Activated gamma-delta T cell treated with anti-CD3 and anti-CD28 coated beads, Interleukin-2, amount 50 U/mL, for 16 hours (primary cell): ENCODE results near the gene MRPL37.

ENCODE experiments used
- DNase-seq: peaks from one replicate; pipeline ENCODE4 v3.0.0-alpha.2; 2020; ENCODE audit warnings: low read depth

The MRPL37 gene

DNA sequence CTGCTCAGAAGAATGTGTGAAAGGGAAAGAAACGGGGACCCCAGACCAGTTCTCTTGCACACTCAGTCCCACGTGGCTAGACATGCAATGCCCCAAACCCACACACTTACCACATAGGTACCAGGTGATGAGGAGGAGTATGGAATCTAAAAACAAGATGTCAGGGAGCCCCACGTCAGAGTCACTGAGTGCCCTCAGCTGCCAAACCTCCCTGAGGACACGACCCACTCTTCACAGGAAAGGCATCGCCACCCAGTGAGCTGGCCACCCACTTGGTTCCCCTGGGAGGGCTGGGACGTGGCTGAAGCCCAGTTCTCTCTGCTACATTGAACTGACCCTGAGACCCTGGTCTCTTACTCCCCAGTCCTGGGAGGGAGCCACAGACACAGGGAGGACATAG lies 41.4 kb downstream of the MRPL37 start:
- no peak for DNase-seq

DNA sequence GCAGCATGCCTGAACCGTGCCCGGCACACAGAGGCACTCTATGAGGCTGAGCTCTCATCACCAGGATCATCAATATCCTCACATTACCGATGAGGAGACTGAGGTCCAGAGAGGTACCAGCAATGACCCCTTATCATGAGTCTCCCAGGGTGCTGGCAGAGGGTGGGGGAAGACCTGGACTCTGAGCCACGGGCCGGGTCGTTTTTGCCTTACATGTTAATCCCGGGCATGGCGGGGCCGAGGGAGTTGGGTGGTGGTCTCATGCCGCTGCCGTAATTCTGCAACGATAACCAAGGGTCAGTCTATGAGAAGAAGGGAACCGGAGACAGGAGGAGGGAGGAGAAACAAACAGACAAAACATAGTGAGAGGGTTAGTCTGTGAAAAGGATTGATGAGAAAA lies 43.1 kb downstream of the MRPL37 start:
- DNase-seq, result no peak

GRCh38 chr1:54244655-54245054 lies 44.7 kb downstream of the MRPL37 start:
- DNase-seq, result no peak

GRCh38 chr1:54245501-54245900 lies 45.5 kb downstream of the MRPL37 start:
- DNase-seq, result no peak

DNA sequence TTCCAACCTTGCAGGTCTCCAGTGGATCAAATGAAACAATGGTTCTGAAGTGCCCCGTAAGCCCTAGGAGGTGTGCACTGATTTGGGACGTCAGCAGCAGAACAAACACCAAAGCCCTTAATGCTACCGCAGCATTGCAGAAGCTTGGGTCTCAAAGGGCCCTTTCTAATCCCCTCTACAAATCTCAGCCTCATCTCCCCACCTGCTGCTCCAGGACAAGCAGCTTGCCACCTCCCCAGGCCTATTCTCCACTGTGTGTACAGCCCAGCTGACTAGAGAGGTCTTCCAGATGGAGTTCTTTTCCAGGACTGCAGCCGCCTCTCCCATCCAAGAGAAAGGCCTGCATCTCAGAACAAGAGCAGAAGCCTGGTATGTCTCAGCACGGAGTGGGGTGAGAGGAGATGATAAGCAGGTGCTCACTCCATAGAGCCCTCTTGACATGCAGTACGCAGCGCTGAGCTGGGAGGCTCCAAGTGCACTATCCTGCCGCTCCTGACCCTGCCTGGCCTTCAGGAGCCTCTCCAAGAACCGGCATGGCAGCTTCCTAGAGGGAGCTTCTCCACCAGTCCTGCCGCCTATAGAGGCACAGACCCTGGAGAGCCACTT lies 46.3 kb downstream of the MRPL37 start:
- no peak for DNase-seq

DNA sequence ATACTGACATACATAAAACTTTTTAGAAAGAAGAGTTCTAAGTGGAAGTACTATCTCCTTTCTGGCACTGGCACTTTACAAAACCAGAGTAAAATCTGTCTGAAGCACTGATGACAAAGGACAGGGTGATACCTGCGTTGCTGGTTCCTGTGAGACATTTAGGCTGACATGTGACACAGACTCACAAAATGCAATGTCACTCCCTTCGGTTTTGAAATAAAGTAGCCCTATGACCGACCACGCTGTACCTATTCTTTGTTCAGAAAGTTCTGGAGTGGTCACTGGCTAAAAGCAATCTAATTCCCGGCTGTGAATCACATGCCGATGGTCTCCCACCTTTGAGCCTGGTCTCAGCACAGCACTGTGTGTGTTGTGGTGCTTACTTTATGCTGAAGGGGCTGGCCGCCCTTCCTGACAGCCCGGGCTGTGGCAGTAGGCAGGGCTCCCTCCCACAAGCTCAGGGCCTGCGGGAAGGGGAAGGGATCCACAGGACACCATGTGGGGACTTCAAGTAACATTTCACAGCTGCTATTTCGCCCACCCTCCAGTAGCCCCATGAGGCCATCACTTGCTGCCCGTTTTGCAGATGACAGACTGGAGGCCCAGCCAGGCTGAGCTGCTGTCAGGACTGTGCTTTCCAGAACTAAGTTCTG lies 48.0 kb downstream of the MRPL37 start:
- no peak for DNase-seq

DNA sequence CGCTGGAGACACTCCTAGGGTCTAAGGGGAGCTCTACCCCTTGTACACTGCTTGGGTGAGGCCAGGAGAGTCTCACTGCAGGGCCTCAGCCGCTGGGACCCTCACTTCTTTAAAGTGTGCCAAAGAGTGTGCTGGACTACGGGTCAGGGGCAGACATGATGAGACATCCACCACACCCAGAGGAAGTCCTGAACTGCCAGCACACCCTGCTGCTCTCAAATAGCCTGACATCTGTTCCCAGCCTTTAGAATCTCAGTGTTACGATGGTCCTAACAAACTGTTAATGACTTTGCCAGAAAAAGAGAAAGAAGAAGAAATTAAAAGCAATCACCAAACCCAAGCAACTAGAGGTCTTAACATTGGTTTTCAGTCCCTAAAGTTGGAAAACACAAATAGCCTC lies 49.0 kb downstream of the MRPL37 start:
- no peak for DNase-seq

- no peak for DNase-seq
Measured at GRCh38 chr1:54249819-54250435, 50.0 kb downstream of the MRPL37 start.

DNA sequence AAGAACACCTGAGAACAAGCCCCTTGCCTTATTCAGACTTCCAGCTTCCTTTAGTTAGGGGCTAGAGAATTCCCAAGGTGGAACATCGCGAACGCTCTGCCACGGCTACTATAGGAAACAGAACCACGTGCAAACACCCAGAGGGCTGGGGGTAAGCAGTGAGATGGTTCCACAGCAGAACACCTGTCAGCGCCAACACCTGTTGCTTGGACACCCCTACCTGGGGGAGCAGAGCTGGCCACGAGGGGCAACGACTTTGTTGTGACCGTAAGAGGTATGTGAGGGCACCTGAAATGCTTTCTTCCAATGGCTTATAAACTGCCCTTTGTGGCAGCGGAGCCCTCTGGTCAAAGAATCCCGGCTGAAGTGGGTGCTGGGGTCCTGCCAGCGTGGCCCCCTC lies 50.7 kb downstream of the MRPL37 start:
- DNase-seq, result no peak

DNA sequence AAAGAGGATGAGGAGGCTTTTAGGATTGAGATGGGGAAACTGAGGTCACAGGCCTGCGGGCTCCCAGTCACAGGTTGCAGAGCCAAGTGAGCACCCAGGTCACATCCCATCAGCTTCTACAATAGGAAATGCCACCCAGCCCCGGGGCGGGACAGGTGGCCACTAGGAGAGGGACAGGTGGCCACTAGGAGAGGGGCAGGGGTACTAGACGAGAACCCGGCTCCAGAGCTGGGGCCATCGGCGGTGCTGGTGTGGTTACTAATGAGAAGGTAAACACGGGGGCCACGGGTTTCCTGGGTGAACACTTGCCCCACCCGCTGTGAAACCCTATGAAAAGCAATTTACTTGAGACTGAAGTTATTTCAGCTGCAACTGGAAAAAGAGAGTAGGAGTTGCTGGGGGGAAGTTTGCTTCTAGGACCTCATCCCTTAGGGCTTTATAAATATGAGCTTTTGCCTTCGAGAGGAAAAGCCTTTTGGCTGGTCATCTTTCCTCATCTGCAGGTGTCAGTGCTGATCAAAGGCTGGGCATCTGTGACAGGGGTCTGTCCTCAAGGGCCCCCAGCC lies 52.5 kb downstream of the MRPL37 start:
- DNase-seq, result no peak

- no peak for DNase-seq
Measured at GRCh38 chr1:54253480-54253879, 53.5 kb downstream of the MRPL37 start.

DNA sequence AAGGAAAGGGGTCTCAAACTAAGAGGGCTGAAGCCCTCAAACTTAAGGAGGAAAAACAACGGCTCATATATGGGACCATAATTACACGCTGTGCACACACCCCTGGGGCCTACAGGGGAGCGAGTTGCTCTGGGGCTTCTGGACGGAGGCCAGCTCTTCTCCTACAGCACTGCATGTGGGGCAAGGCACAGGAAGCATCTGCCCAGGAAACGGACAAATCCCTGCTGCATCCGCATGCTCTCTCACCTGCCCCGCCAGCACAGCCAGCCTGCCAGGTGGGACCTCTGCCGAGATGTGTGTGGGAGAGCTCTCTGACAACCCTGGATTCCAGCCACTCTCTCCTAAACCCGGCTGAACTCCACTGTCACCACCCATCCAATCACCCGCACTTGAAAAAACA lies 54.1 kb downstream of the MRPL37 start:
- DNase-seq, result no peak

- no peak for DNase-seq
Measured at GRCh38 chr1:54255026-54255702, 55.2 kb downstream of the MRPL37 start.

- DNase-seq, result no peak
Measured at GRCh38 chr1:54256522-54257345, 56.8 kb downstream of the MRPL37 start.

- DNase-seq, result no peak
Measured at GRCh38 chr1:54257346-54257620, 57.3 kb downstream of the MRPL37 start.

DNA sequence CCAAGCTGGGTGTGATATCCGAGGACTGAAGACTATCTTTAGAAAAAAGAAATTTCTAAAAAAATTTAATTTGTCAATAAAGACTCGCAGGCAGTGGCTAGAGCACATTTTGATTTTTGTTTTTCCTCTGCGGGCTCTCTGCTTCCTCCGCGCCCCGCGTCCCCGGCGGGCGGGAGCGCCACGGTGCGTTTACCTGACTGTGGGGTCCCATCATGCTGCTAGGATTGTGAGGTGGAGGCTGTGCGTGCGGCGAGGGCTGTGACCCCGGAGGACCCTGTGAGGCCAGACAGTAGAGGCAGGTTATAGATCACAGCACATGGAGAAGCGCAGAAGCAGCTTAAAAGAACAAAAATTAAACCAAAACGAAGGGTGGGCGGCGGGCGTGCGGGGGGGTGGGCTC lies 57.9 kb downstream of the MRPL37 start:
- DNase-seq, result no peak

DNA sequence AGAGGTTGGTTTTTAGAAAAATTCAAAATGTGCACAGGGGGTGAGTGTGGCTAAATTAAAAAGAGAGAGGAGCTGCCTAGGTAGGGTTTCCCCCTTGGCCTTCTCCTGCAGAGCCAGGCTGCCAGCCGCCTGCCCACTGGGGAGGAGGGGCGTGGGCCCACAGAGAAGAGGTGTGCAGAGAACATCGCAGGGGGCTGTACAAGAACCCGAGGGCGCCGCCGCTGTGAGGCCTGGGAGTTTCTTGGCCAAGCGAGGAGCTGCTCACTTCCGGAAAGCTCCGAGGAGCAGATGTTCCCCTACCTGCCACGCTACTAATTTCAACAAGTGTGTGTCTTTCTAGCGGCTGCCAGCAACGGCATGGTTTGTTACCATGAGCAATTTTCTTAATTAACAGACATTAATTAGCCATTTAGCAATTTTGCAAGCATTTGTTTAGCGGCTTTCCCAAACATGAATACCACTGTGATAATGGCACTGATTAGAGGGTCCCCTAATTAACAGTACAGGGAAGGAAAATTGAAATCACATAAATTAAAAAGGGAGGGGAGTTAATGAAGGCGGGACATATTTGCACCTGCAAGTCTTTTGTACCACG lies 59.7 kb downstream of the MRPL37 start:
- DNase-seq, result no peak

GRCh38 chr1:54260810-54261209 lies 60.8 kb downstream of the MRPL37 start:
- DNase-seq, result no peak

DNA sequence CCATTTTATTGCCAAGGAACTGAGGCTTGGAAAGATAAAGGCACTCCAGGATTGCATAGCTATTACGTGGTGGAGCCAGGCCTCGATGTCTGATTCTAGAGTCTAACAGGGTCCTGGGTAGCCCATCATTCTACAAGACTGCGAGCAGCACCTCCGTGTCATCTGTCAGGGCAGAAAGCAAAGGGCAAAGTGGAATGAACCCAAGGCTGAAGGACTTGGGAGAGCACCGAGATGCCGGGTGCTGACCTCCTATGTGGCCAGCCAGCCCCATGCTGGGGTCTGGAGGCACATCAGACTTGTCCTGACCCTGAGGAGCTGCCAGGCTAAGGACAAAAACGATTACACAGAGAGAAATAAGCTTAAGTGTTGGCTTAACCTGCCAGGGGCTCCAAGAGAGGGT lies 62.3 kb downstream of the MRPL37 start:
- no peak for DNase-seq

DNA sequence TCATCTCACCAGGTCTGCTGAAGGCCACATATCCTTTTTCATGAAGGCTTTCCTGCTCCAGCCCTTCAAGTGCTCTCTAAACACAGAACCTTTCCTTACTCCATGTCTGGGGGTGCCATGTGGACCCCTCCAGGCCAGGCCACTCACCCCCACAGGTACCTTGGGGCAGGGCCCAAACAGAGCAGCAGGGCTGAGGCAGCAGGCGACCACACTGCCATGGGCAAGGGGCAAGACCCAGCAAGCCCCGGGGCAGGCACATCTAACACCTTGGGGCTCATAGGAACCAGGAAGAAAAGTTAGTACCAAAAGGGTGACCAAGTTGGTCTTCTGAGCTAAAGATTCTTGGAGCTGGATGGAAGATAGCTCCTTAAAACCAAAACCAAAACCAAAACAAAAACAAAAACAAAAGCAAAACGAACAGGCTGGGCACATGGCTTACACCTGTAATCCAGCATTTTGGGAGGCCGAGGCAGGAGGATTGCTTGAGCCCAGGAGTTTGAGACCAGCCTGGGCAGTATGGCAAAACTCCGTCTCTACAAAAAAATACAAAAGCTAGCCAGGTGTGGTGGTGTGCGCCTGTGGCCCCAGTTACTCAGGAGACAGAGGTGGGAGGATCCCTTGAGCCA lies 63.7 kb downstream of the MRPL37 start:
- DNase-seq, result no peak

DNA sequence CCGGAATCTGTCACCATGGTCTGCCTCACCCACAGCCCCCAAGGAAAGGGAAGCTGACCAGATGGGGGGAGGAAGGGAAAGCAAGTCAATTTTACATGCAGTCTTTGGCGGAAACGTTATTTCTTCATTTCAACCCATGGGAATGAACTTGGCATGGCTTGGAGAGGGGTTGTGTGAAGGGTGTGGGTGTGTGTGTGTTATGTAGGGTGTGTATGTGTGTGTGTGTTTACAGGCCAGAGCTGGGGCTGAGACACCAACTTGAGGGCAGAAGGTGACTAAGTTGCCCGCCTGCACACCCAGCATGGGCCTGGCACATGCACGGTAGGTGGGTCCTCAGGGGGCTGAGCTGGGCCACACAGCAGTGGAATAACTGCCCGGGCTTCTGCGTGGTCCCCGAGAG lies 65.2 kb downstream of the MRPL37 start:
- DNase-seq, result no peak
